H9 (cell line): ENCODE data around the gene PXK. TPM values are rescaled to one million over a fixed set of nuclear protein-coding genes. Genes with fewer than 3 reads are reported as not detected.

ENCODE experiments used
- DNase-seq: peaks from one replicate; pipeline ENCODE4 v3.0.0-alpha.2; 2017
- H2AFZ ChIP-seq: one replicate; pipeline ENCODE4 v1.6.1; 2013; ENCODE audit warnings: mild to moderate bottlenecking, low read length, control low read depth, moderate library complexity
- H2AK5ac ChIP-seq: 2 replicates; pipeline ENCODE4 v1.6.1; 2013; ENCODE audit warnings: low read length, control low read depth, mixed read lengths; ENCODE audit not compliant: insufficient read length
- H2BK120ac ChIP-seq: one replicate; pipeline ENCODE4 v1.6.1; 2013; ENCODE audit warnings: low read depth, mild to moderate bottlenecking, low read length, control low read depth, inconsistent platforms; ENCODE audit not compliant: poor library complexity, severe bottlenecking
- H2BK12ac ChIP-seq: 2 replicates; pipeline ENCODE4 v1.6.1; 2013; ENCODE audit warnings: low read length, control low read depth, mixed read lengths, low read depth; ENCODE audit not compliant: insufficient read length
- H2BK15ac ChIP-seq: 2 replicates; pipeline ENCODE4 v1.6.1; 2013; ENCODE audit warnings: low read depth, low read length, control low read depth
- H2BK20ac ChIP-seq: one replicate; pipeline ENCODE4 v1.6.1; 2013; ENCODE audit warnings: low read depth, mild to moderate bottlenecking, low read length, control low read depth, inconsistent platforms; ENCODE audit not compliant: poor library complexity, severe bottlenecking
- H2BK5ac ChIP-seq: 2 replicates; pipeline ENCODE4 v1.6.1; 2013; ENCODE audit warnings: low read length, control low read depth, mixed read lengths; ENCODE audit not compliant: insufficient read length
- H3K14ac ChIP-seq: 2 replicates; pipeline ENCODE4 v1.6.1; 2013; ENCODE audit warnings: low read length, control low read depth; ENCODE audit not compliant: insufficient read depth
- H3K18ac ChIP-seq: 2 replicates; pipeline ENCODE4 v1.6.1; 2013; ENCODE audit warnings: low read depth, mild to moderate bottlenecking, mixed read lengths, low read length, control low read depth; ENCODE audit not compliant: insufficient read length
- H3K23ac ChIP-seq: 2 replicates; pipeline ENCODE4 v1.6.1; 2013; ENCODE audit warnings: low read length, control low read depth, mixed read lengths, low read depth; ENCODE audit not compliant: insufficient read length
- H3K23me2 ChIP-seq: 2 replicates; pipeline ENCODE4 v1.6.1; 2013; ENCODE audit warnings: low read depth, mild to moderate bottlenecking, mixed read lengths, low read length, control low read depth; ENCODE audit not compliant: insufficient read length, poor library complexity, severe bottlenecking
- H3K27ac ChIP-seq: 2 replicates; pipeline ENCODE4 v1.5.1; 2013; ENCODE audit warnings: low read length, control low read depth, mixed read lengths, low read depth; ENCODE audit not compliant: insufficient read length
- H3K27me3 ChIP-seq: 2 replicates; pipeline ENCODE4 v1.6.1; 2013; ENCODE audit warnings: low read length, control low read depth, inconsistent platforms; ENCODE audit not compliant: insufficient read depth
- H3K4ac ChIP-seq: 2 replicates; pipeline ENCODE4 v1.6.1; 2013; ENCODE audit warnings: low read depth, mild to moderate bottlenecking, control low read depth, inconsistent platforms, low read length, moderate library complexity
- H3K4me1 ChIP-seq: 2 replicates; pipeline ENCODE4 v1.6.1; 2013; ENCODE audit warnings: low read length, control low read depth, inconsistent platforms; ENCODE audit not compliant: insufficient read depth
- H3K4me2 ChIP-seq: 2 replicates; pipeline ENCODE4 v1.6.1; 2013; ENCODE audit warnings: low read length, control low read depth, mixed read lengths; ENCODE audit not compliant: insufficient read length, insufficient read depth
- H3K56ac ChIP-seq: 2 replicates; pipeline ENCODE4 v1.6.1; 2013; ENCODE audit warnings: low read depth, mild to moderate bottlenecking, mixed read lengths, low read length, control low read depth; ENCODE audit not compliant: insufficient read length
- H3K79me1 ChIP-seq: 2 replicates; pipeline ENCODE4 v1.6.1; 2013; ENCODE audit warnings: low read depth, mild to moderate bottlenecking, moderate library complexity, low read length, control low read depth, inconsistent platforms; ENCODE audit not compliant: insufficient read depth, poor library complexity, severe bottlenecking
- H3K79me2 ChIP-seq: 2 replicates; pipeline ENCODE4 v1.6.1; 2013; ENCODE audit warnings: low read length, control low read depth, inconsistent platforms; ENCODE audit not compliant: insufficient read depth
- H3K9ac ChIP-seq: 2 replicates; pipeline ENCODE4 v1.6.1; 2013; ENCODE audit warnings: low read length, control low read depth, mixed read lengths; ENCODE audit not compliant: insufficient read length; ENCODE audit errors: extremely low read depth
- H3K9me3 ChIP-seq: one replicate; pipeline ENCODE4 v1.6.1; 2013; ENCODE audit warnings: low read depth, low read length, inconsistent platforms; ENCODE audit not compliant: control insufficient read depth
- H3T11ph ChIP-seq: one replicate; pipeline ENCODE4 v1.6.1; 2013; ENCODE audit warnings: mild to moderate bottlenecking, low read length, control low read depth, inconsistent platforms
- H4K20me1 ChIP-seq: one replicate; pipeline ENCODE4 v1.6.1; 2013; ENCODE audit not compliant: control insufficient read depth, insufficient read length, insufficient read depth
- H4K5ac ChIP-seq: 2 replicates; pipeline ENCODE4 v1.6.1; 2013; ENCODE audit warnings: low read depth, mild to moderate bottlenecking, mixed read lengths, low read length, control low read depth; ENCODE audit not compliant: insufficient read length
- H4K8ac ChIP-seq: replicated peaks from 2 replicates; pipeline ENCODE4 v1.6.1; 2013; ENCODE audit warnings: low read length, control low read depth, mixed read lengths, low read depth; ENCODE audit not compliant: insufficient read length
- H4K91ac ChIP-seq: 2 replicates; pipeline ENCODE4 v1.6.1; 2013; ENCODE audit warnings: low read depth, mild to moderate bottlenecking, moderate library complexity, mixed read lengths, low read length, control low read depth; ENCODE audit not compliant: insufficient read length
- H3K27ac Mint-ChIP-seq, 3 experiments: 2 replicates in 2 of 3; 3 replicates in 1 of 3; pipeline ENCODE4 v1.8.0; 2020 to 2021; ENCODE audit warnings: mixed read lengths in 3 of 3, mild to moderate bottlenecking in 1 of 3, moderate library complexity in 1 of 3
- H3K27me3 Mint-ChIP-seq: 2 replicates; pipeline ENCODE4 v1.8.0; 2021; ENCODE audit warnings: low read depth, mild to moderate bottlenecking, moderate library complexity, mixed read lengths
- H3K36me3 Mint-ChIP-seq, 3 experiments: 2 replicates in 2 of 3; 3 replicates in 1 of 3; pipeline ENCODE4 v1.8.0; 2020 to 2021; ENCODE audit warnings: low read depth in 3 of 3, mixed read lengths in 3 of 3; ENCODE audit not compliant: insufficient read depth in 1 of 3
- H3K4me1 Mint-ChIP-seq, 2 experiments: 2 replicates each; pipeline ENCODE4 v1.8.0; 2020; ENCODE audit warnings: mixed read lengths in 2 of 2
- H3K4me3 Mint-ChIP-seq, 2 experiments: 2 replicates in 1 of 2; 3 replicates in 1 of 2; pipeline ENCODE4 v1.8.0; 2020 to 2021; ENCODE audit warnings: mild to moderate bottlenecking in 2 of 2, mixed read lengths in 2 of 2, moderate library complexity in 1 of 2
- H3K9me3 Mint-ChIP-seq, 2 experiments: 2 replicates in 1 of 2; 3 replicates in 1 of 2; pipeline ENCODE4 v1.8.0; 2020; ENCODE audit warnings: mild to moderate bottlenecking in 2 of 2, mixed read lengths in 2 of 2, moderate library complexity in 1 of 2
- WGBS: extraction: QIAGEN DNeasy Blood & Tissue Kit; methylation state at CpG from one replicate; pipeline ENCODE4 v1.1.7; 2013; ENCODE audit warnings: missing lambda C conversion rate, low lambda C conversion rate, mixed read lengths; ENCODE audit not compliant: insufficient read length; ENCODE audit errors: extremely low coverage; 5-methylcytosine and 5-hydroxymethylcytosine counted together
- total RNA-seq: library from RNA; stranded (reverse); gene quantifications from 2 replicates; pipeline ENCODE4 v1.2.1, GENCODE V29; 2021
- TF ChIP-seq, protein P1 (sequence below): fragments of 200-600 bp; sonication (generic); conservative IDR thresholded peaks from 3 replicates; pipeline ENCODE4 v1.8.0; 2021; ENCODE audit warnings: antibody characterized with exemption, mild to moderate bottlenecking

The PXK gene
- total RNA-seq, 1 experiment from 2014 or later, result 3.3 TPM

DNA sequence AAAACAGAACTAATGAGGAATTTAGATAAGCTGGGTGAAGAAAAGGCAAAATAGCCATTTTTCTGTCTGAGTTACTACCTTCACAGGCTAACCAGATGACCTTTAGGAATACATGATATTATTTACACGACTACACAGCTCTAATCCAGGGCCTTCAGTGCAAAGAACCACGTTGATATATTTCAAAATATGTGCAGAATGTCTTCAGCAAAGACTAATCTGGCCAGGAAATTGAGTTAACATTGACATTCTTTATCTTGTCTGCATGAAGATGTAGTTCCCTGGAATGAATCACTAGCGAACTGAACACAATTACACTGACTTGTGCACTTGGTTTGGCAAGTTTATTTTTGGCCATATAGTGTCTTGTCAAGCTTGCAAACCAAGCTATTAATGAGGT, 59.5 kb downstream of the PXK start:
- no peak overlapping the region for H3K4ac ChIP-seq
- H2AK5ac ChIP-seq, result no peak overlapping the region
- H2BK12ac ChIP-seq, result no peak overlapping the region
- no peak for DNase-seq
- H3K56ac ChIP-seq, result no peak overlapping the region
- H2BK15ac ChIP-seq, result no peak overlapping the region
- H4K5ac ChIP-seq, result no peak overlapping the region
- no peak overlapping the region for H4K8ac ChIP-seq
- no peaks in the 10 kb centered on the region for H3K27me3 ChIP-seq
- H4K91ac ChIP-seq, result no peak overlapping the region
- no peak overlapping the region for H3K18ac ChIP-seq
- no peaks in the 10 kb centered on the region for H4K20me1 ChIP-seq
- H3K27ac ChIP-seq, result no peak overlapping the region
- no peak overlapping the region for H3K9ac ChIP-seq
- H3K23me2 ChIP-seq, result no peaks in the 10 kb centered on the region
- no peak overlapping the region for H2AFZ ChIP-seq
- H2BK20ac ChIP-seq, result no peak overlapping the region
- H2BK120ac ChIP-seq, result no peak overlapping the region
- H3T11ph ChIP-seq, result no peak overlapping the region
- peaks cover 14% of the 10 kb centered on the region; the same call in 1 of the 2 replicates for H3K4me1 ChIP-seq
- no peak overlapping the region for H2BK5ac ChIP-seq
- H3K36me3 Mint-ChIP-seq, result no peaks in the 10 kb centered on the region
- no peak overlapping the region for H3K27ac Mint-ChIP-seq
- H3K9me3 Mint-ChIP-seq, result no peaks in the 10 kb centered on the region
- H3K9me3 ChIP-seq, result no peaks in the 10 kb centered on the region
- no peak overlapping the region for H3K23ac ChIP-seq
- H3K4me2 ChIP-seq, result no peak overlapping the region
- H3K4me1 Mint-ChIP-seq, result peaks cover 27 to 30% of the 10 kb centered on the region in 2 experiments
- no peaks in the 10 kb centered on the region for H3K79me2 ChIP-seq
- no CpG with 5 or more reads among the region's 3 CpGs for WGBS
- H3K4me3 Mint-ChIP-seq, result no peak overlapping the region
- H3K79me1 ChIP-seq, result no peaks in the 10 kb centered on the region
- no peak overlapping the region for H3K14ac ChIP-seq
- H3K27me3 Mint-ChIP-seq, result no peaks in the 10 kb centered on the region
- TF ChIP-seq, protein P1, sequence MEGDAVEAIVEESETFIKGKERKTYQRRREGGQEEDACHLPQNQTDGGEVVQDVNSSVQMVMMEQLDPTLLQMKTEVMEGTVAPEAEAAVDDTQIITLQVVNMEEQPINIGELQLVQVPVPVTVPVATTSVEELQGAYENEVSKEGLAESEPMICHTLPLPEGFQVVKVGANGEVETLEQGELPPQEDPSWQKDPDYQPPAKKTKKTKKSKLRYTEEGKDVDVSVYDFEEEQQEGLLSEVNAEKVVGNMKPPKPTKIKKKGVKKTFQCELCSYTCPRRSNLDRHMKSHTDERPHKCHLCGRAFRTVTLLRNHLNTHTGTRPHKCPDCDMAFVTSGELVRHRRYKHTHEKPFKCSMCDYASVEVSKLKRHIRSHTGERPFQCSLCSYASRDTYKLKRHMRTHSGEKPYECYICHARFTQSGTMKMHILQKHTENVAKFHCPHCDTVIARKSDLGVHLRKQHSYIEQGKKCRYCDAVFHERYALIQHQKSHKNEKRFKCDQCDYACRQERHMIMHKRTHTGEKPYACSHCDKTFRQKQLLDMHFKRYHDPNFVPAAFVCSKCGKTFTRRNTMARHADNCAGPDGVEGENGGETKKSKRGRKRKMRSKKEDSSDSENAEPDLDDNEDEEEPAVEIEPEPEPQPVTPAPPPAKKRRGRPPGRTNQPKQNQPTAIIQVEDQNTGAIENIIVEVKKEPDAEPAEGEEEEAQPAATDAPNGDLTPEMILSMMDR, result no peak
